Vagina (tissue), 2 donors: ENCODE data around the gene NEDD8.
"Not testable (repeated sequence)": the region's sequence is repeated elsewhere in the genome, so short reads cannot be mapped to it uniquely, and the experiment has no call there.

ENCODE experiments used
- POLR2AphosphoS5 ChIP-seq, 2 donors: sonication (generic); formaldehyde crosslinking; IDR thresholded peaks; one replicate each; pipeline ENCODE4 v1.9.0; 2017; ENCODE audit warnings: antibody characterized with exemption in 2 of 2, mild to moderate bottlenecking in 2 of 2, low read depth in 1 of 2; ENCODE audit not compliant: insufficient read depth in 1 of 2
- TF ChIP-seq, protein P1 (sequence below), 3 experiments: fragments of 450-650 bp in 2 of 3; fragments of 200-600 bp in 1 of 3; sonication (generic) in 1 of 3; IDR thresholded peaks; one replicate each; pipeline ENCODE4 v1.5.1; 2017 to 2019; ENCODE audit warnings: antibody characterized with exemption in 3 of 3, mild to moderate bottlenecking in 2 of 3, moderate library complexity in 2 of 3

GRCh38 chr14:24203249-24203886 lies 28.8 kb downstream of the NEDD8 start:
- TF ChIP-seq, protein P1, sequence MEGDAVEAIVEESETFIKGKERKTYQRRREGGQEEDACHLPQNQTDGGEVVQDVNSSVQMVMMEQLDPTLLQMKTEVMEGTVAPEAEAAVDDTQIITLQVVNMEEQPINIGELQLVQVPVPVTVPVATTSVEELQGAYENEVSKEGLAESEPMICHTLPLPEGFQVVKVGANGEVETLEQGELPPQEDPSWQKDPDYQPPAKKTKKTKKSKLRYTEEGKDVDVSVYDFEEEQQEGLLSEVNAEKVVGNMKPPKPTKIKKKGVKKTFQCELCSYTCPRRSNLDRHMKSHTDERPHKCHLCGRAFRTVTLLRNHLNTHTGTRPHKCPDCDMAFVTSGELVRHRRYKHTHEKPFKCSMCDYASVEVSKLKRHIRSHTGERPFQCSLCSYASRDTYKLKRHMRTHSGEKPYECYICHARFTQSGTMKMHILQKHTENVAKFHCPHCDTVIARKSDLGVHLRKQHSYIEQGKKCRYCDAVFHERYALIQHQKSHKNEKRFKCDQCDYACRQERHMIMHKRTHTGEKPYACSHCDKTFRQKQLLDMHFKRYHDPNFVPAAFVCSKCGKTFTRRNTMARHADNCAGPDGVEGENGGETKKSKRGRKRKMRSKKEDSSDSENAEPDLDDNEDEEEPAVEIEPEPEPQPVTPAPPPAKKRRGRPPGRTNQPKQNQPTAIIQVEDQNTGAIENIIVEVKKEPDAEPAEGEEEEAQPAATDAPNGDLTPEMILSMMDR (IDR thresholded peaks at IDR 0.05): not testable (repeated sequence)
- not testable (repeated sequence) for TF ChIP-seq POLR2AphosphoS5 (IDR thresholded peaks at IDR 0.05; ENCODE audit: insufficient read depth in 1 of 2, low read depth in 1 of 2)
